Measurements from ENCODE around the gene DENND4A.

DNA sequence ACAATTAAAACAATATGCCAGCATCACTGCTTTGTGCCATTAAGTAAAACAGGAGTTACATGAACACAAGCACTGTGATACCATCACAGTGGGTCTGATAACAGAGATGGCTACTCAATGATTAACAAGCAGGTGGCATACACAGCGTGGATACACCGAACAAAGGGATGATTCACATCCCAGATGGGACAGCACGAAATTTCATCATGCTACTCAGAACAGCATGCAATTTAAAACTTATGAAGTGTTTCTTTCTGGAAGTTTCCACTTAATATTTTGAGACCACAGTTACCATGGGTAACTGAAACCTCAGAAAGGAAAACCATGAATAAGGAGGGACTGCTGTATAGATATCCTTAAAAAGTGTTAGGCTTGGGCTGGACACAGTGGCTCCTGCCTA, 125.8 kb downstream of the DENND4A start:
- no peak for TF ChIP-seq POLR2AphosphoS5 (IDR thresholded peaks at IDR 0.05; ENCODE audit: low read depth, low read length)
- no peak for TF ChIP-seq POLR2A (IDR thresholded peaks at IDR 0.05; ENCODE audit: low read depth, low read length)
- TF ChIP-seq TAF1 (IDR thresholded peaks at IDR 0.05; ENCODE audit: borderline replicate concordance, low read depth, low read length), result no peak

Data from GM12892 (cell line).